Measurements from ENCODE around the gene MCUB. TPM values are rescaled to one million over a fixed set of nuclear protein-coding genes. Genes with fewer than 3 reads are reported as not detected.

Gene MCUB
- total RNA-seq, 1 experiment from 2014 or later: 14.8 TPM

DNA sequence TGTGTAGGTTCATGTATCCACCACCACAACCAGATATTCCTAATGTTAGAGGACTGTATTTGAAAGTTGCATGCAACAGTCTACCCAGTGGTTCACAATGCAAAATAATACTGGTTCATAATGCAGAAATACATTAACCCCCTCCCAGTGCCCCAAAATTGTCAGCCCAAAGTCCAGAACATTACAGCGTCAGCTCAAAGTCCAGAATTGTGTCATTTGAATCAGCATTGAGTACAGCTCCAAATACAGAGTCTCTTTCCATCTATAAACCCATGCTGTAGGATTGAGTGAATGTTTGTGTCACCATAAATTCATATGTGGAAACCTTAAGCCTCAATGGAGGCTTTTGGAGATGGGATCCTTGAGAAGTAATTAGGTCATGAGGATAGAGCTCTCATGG lies 54.0 kb downstream of the MCUB start:
- WGBS (ENCODE audit: extremely low coverage, insufficient read length, low lambda C conversion rate): no CpG with 5 or more reads among the region's 1 CpG
- H2AK5ac ChIP-seq (ENCODE audit: insufficient read length, low read length): no peak overlapping the region
- H3K4ac ChIP-seq (ENCODE audit: low read depth, low read length): no peak overlapping the region
- H2BK12ac ChIP-seq (ENCODE audit: insufficient read length, low read depth, low read length): no peak overlapping the region
- no peak overlapping the region for H2BK15ac ChIP-seq (ENCODE audit: low read depth, low read length)
- H3K56ac ChIP-seq (ENCODE audit: insufficient read length, low read depth, low read length): no peak overlapping the region
- H2BK20ac ChIP-seq (ENCODE audit: low read depth, low read length, poor library complexity, severe bottlenecking): no peak overlapping the region
- no peak overlapping the region for H3K4me2 ChIP-seq (ENCODE audit: insufficient read depth, insufficient read length, low read length)
- H4K91ac ChIP-seq (ENCODE audit: insufficient read length, low read depth, low read length): no peak overlapping the region
- no peak overlapping the region for H3K27ac ChIP-seq (ENCODE audit: insufficient read length, low read depth, low read length)
- H3K18ac ChIP-seq (ENCODE audit: insufficient read length, low read depth, low read length): no peak overlapping the region
- H2AFZ ChIP-seq (ENCODE audit: low read length): no peak overlapping the region
- no peak overlapping the region for H3K9ac ChIP-seq (ENCODE audit: extremely low read depth, insufficient read length, low read length)
- Mint-ChIP-seq H3K27ac (no peak overlapping the region), H3K36me3 (ENCODE audit: insufficient read depth in 1 of 3, low read depth in 3 of 3) (no peaks in the 10 kb centered on the region), H3K9me3 (no peaks in the 10 kb centered on the region), H3K4me3 (no peak overlapping the region), H3K4me1 (peaks cover 4% of the 10 kb centered on the region in 2 experiments; a peak in 2 of 4 replicates), H3K27me3 (ENCODE audit: low read depth) (no peaks in the 10 kb centered on the region)
- no peak overlapping the region for H3T11ph ChIP-seq (ENCODE audit: low read length)
- H3K23me2 ChIP-seq (ENCODE audit: insufficient read length, low read depth, low read length, poor library complexity, severe bottlenecking): no peaks in the 10 kb centered on the region
- TF ChIP-seq, protein P1, sequence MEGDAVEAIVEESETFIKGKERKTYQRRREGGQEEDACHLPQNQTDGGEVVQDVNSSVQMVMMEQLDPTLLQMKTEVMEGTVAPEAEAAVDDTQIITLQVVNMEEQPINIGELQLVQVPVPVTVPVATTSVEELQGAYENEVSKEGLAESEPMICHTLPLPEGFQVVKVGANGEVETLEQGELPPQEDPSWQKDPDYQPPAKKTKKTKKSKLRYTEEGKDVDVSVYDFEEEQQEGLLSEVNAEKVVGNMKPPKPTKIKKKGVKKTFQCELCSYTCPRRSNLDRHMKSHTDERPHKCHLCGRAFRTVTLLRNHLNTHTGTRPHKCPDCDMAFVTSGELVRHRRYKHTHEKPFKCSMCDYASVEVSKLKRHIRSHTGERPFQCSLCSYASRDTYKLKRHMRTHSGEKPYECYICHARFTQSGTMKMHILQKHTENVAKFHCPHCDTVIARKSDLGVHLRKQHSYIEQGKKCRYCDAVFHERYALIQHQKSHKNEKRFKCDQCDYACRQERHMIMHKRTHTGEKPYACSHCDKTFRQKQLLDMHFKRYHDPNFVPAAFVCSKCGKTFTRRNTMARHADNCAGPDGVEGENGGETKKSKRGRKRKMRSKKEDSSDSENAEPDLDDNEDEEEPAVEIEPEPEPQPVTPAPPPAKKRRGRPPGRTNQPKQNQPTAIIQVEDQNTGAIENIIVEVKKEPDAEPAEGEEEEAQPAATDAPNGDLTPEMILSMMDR (conservative IDR thresholded peaks at IDR 0.05): no peak
- no peaks in the 10 kb centered on the region; the same call in 1 of the 2 replicates for H3K4me1 ChIP-seq (ENCODE audit: insufficient read depth, low read length)
- H3K14ac ChIP-seq (ENCODE audit: insufficient read depth, low read length): no peak overlapping the region
- H3K79me1 ChIP-seq (ENCODE audit: insufficient read depth, low read depth, low read length, poor library complexity, severe bottlenecking): no peaks in the 10 kb centered on the region
- H3K79me2 ChIP-seq (ENCODE audit: insufficient read depth, low read length): no peaks in the 10 kb centered on the region
- no peak overlapping the region for H4K8ac ChIP-seq (replicated peaks; ENCODE audit: insufficient read length, low read depth, low read length)
- DNase-seq: no peak
- no peak overlapping the region for H3K23ac ChIP-seq (ENCODE audit: insufficient read length, low read depth, low read length)
- no peaks in the 10 kb centered on the region for H3K27me3 ChIP-seq (ENCODE audit: insufficient read depth, low read length)
- no peak overlapping the region for H4K5ac ChIP-seq (ENCODE audit: insufficient read length, low read depth, low read length)
- no peaks in the 10 kb centered on the region for H3K9me3 ChIP-seq (ENCODE audit: control insufficient read depth, low read depth, low read length)
- no peak overlapping the region for H2BK120ac ChIP-seq (ENCODE audit: low read depth, low read length, poor library complexity, severe bottlenecking)
- no peak overlapping the region for H2BK5ac ChIP-seq (ENCODE audit: insufficient read length, low read length)
- no peaks in the 10 kb centered on the region for H4K20me1 ChIP-seq (ENCODE audit: control insufficient read depth, insufficient read depth, insufficient read length)

All from H9 (cell line).